ENCODE measurements around the gene PGR.

DNA sequence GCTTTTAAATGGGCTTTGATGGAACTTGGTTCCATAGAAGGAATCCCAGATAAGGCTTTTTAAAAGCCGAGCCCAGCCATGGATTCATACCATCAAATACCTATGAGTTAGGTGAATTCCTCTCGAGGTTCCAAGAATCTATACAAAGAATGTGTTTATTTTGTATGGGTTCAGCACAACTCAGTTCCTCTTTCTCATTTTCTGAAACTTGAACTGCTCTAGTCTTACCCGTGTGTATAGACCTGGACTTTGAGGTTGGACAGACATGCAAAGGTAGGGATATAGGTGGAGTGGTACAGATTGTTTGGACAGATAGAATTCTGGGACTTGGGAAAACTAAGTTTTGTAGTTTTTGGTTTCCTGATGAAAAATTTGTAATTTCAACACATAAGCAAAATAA is 97.9 kb downstream of the PGR start:
- TF ChIP-seq, protein P1, sequence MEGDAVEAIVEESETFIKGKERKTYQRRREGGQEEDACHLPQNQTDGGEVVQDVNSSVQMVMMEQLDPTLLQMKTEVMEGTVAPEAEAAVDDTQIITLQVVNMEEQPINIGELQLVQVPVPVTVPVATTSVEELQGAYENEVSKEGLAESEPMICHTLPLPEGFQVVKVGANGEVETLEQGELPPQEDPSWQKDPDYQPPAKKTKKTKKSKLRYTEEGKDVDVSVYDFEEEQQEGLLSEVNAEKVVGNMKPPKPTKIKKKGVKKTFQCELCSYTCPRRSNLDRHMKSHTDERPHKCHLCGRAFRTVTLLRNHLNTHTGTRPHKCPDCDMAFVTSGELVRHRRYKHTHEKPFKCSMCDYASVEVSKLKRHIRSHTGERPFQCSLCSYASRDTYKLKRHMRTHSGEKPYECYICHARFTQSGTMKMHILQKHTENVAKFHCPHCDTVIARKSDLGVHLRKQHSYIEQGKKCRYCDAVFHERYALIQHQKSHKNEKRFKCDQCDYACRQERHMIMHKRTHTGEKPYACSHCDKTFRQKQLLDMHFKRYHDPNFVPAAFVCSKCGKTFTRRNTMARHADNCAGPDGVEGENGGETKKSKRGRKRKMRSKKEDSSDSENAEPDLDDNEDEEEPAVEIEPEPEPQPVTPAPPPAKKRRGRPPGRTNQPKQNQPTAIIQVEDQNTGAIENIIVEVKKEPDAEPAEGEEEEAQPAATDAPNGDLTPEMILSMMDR (conservative IDR thresholded peaks at IDR 0.05): no peak
- TF ChIP-seq EZH2 (IDR thresholded peaks at IDR 0.05; ENCODE audit: low read depth): no peak

Measured in PC-9 (cell line).